A673 (cell line): ENCODE measurements around the gene CFAP46. TPM values are rescaled to one million over a fixed set of nuclear protein-coding genes. Genes with fewer than 3 reads are reported as not detected.

Experiments used
- BruUV-seq: library from RNA; stranded (reverse); fragments of 400-500 nt; replicated peaks from 2 replicates; lab custom pipeline; 2021; lab: Mats Ljungman, UMichigan
- CTCF ChIA-PET: fragments of 300-600 bp; sonication (Branson Sonifier 250); formaldehyde crosslinking; loops from one replicate; lab custom pipeline; 2022; ENCODE audit warnings: antibody characterized with exemption; lab: Charles Lee
- POLR2A ChIA-PET: fragments of 300-600 bp; sonication (Branson Sonifier 250); formaldehyde crosslinking; loops from one replicate; lab custom pipeline; 2022; ENCODE audit warnings: antibody characterized with exemption; ENCODE audit not compliant: low non-redundant PET; lab: Charles Lee
- DNase-seq: peaks from one replicate; pipeline ENCODE4 v3.0.0-alpha.2; 2015; ENCODE audit warnings: low spot score
- H3K27ac ChIP-seq: fragments of 200-600 bp; sonication (generic); 2 replicates; pipeline ENCODE4 v1.5.1; 2016; ENCODE audit warnings: mixed run types, low read depth, mild to moderate bottlenecking, mixed read lengths, antibody characterized with exemption, low read length; ENCODE audit not compliant: poor library complexity, severe bottlenecking
- H3K27me3 ChIP-seq: fragments of 200-600 bp; sonication (generic); replicated peaks from 2 replicates; pipeline ENCODE4 v1.6.1; 2017; ENCODE audit warnings: mixed run types, low read depth, mild to moderate bottlenecking, mixed read lengths, antibody characterized with exemption, low read length; ENCODE audit not compliant: insufficient read depth, poor library complexity
- H3K36me3 ChIP-seq: fragments of 200-600 bp; sonication (generic); 2 replicates; pipeline ENCODE4 v1.6.1; 2016; ENCODE audit warnings: mixed run types, mild to moderate bottlenecking, mixed read lengths, antibody characterized with exemption, low read length; ENCODE audit not compliant: insufficient read depth, poor library complexity, severe bottlenecking
- H3K4me1 ChIP-seq: fragments of 200-600 bp; sonication (generic); 2 replicates; pipeline ENCODE4 v1.6.1; 2017; ENCODE audit warnings: mixed run types, mild to moderate bottlenecking, mixed read lengths, antibody characterized with exemption, low read length; ENCODE audit not compliant: insufficient read depth, poor library complexity, severe bottlenecking
- H3K4me3 ChIP-seq: fragments of 200-600 bp; sonication (generic); 2 replicates; pipeline ENCODE4 v1.5.1; 2016; ENCODE audit warnings: low read depth, mixed run types, mild to moderate bottlenecking, mixed read lengths, low read length; ENCODE audit not compliant: poor library complexity, severe bottlenecking
- H3K9me3 ChIP-seq: fragments of 200-600 bp; sonication (generic); 2 replicates; pipeline ENCODE4 v1.6.1; 2016; ENCODE audit warnings: mixed run types, low read depth, mild to moderate bottlenecking, mixed read lengths, antibody characterized with exemption, low read length; ENCODE audit not compliant: poor library complexity, severe bottlenecking
- CTCF ChIP-seq: fragments of 300-800, 200-600 bp; sonication (generic); conservative IDR thresholded peaks from 2 replicates; pipeline ENCODE4 v1.5.1; 2017; ENCODE audit warnings: low read depth, mild to moderate bottlenecking, antibody characterized with exemption, low read length, moderate library complexity, mixed read lengths
- EZH2 ChIP-seq: fragments of 200-600 bp; sonication (generic); IDR thresholded peaks from 2 replicates; pipeline ENCODE4 v1.6.1; 2017; ENCODE audit warnings: borderline replicate concordance, low read depth, mild to moderate bottlenecking, mixed read lengths, antibody characterized with exemption, low read length; ENCODE audit not compliant: poor library complexity, severe bottlenecking
- intact Hi-C: fragments of 100-400 bp; cut with micrococcal nuclease; formaldehyde crosslinking; loops from one replicate; pipeline ENCODE4 v1.10.0; 2022; ENCODE audit not compliant: unreplicated experiment
- total RNA-seq: library from RNA; stranded (reverse); gene quantifications from 2 replicates; pipeline ENCODE4 v1.2.3, GENCODE V29; 2021

The CFAP46 gene
- total RNA-seq, 1 experiment from 2014 or later, result 1.9 TPM

GRCh38 chr10:132961420-132961786 lies 19.0 kb upstream of the CFAP46 start:
- no peaks in the 10 kb centered on the region for H3K9me3 ChIP-seq
- H3K4me1 ChIP-seq, result no peaks in the 10 kb centered on the region
- TF ChIP-seq EZH2, result no peak
- TF ChIP-seq CTCF, result no peak
- H3K27ac ChIP-seq, result no peak overlapping the region
- no peak for DNase-seq
- intact Hi-C loops, result no loop called here
- H3K36me3 ChIP-seq, result no peaks in the 10 kb centered on the region
- ChIA-PET CTCF (no interaction called here), POLR2A (no interaction called here)
- no peak overlapping the region for H3K4me3 ChIP-seq
- peaks cover 38% of the 10 kb centered on the region for H3K27me3 ChIP-seq
- BruUV-seq, result no TSS peak

- BruUV-seq, result no TSS peak
- Histone ChIP-seq H3K4me3 (no peak overlapping the region), H3K4me1 (no peaks in the 10 kb centered on the region), H3K27ac (no peak overlapping the region), H3K9me3 (no peaks in the 10 kb centered on the region), H3K27me3 (peaks cover 32% of the 10 kb centered on the region), H3K36me3 (no peaks in the 10 kb centered on the region)
- CTCF ChIA-PET, result no interaction called here
- intact Hi-C loops, result no loop called here
- TF ChIP-seq EZH2 (no peak), CTCF (no peak)
- POLR2A ChIA-PET, result no interaction called here
- no peak for DNase-seq
Observed at GRCh38 chr10:132960631-132961419, 18.5 kb upstream of the CFAP46 start.

GRCh38 chr10:132960071-132960472 lies 17.7 kb upstream of the CFAP46 start:
- Histone ChIP-seq H3K9me3 (no peaks in the 10 kb centered on the region), H3K4me1 (no peaks in the 10 kb centered on the region), H3K4me3 (no peak overlapping the region), H3K27me3 (peaks cover 27% of the 10 kb centered on the region), H3K36me3 (no peaks in the 10 kb centered on the region), H3K27ac (no peak overlapping the region)
- CTCF ChIA-PET, result no interaction called here
- no peak for DNase-seq
- no TSS peak for BruUV-seq
- no peak for TF ChIP-seq CTCF
- no peak for TF ChIP-seq EZH2
- POLR2A ChIA-PET, result no interaction called here
- intact Hi-C loops, result no loop called here
